HUES6 (cell line): ENCODE data around the gene HECA.

Experiments
- H3K27ac ChIP-seq: 2 replicates; pipeline ENCODE4 v1.7.0; 2013; ENCODE audit warnings: low read depth, mild to moderate bottlenecking, low read length, inconsistent platforms
- H3K27me3 ChIP-seq: 2 replicates; pipeline ENCODE4 v1.6.1; 2013; ENCODE audit warnings: low read length; ENCODE audit not compliant: control insufficient read depth, insufficient read depth
- H3K36me3 ChIP-seq: 2 replicates; pipeline ENCODE4 v1.6.1; 2013; ENCODE audit warnings: low read length; ENCODE audit not compliant: control insufficient read depth, insufficient read depth
- H3K4me1 ChIP-seq: 2 replicates; pipeline ENCODE4 v1.6.1; 2013; ENCODE audit warnings: low read length; ENCODE audit not compliant: control insufficient read depth, insufficient read depth
- H3K4me3 ChIP-seq: 2 replicates; pipeline ENCODE4 v1.5.1; 2013; ENCODE audit warnings: low read depth, low read length
- H3K9ac ChIP-seq: one replicate; pipeline ENCODE4 v1.6.1; 2013; ENCODE audit warnings: mild to moderate bottlenecking, low read length
- H3K9me3 ChIP-seq: 2 replicates; pipeline ENCODE4 v1.6.1; 2013; ENCODE audit warnings: low read depth, low read length; ENCODE audit not compliant: control insufficient read depth, insufficient read depth

HECA gene

GRCh38 chr6:139181236-139181635 is 46.4 kb downstream of the HECA start:
- Histone ChIP-seq H3K4me3 (no peak overlapping the region), H3K27me3 (no peaks in the 10 kb centered on the region), H3K4me1 (no peaks in the 10 kb centered on the region), H3K9me3 (no peaks in the 10 kb centered on the region), H3K27ac (no peak overlapping the region), H3K36me3 (peaks cover 5% of the 10 kb centered on the region; the same call in 1 of the 2 replicates), H3K9ac (no peak overlapping the region)

- Histone ChIP-seq H3K4me1 (no peaks in the 10 kb centered on the region), H3K9ac (no peak overlapping the region), H3K27me3 (no peaks in the 10 kb centered on the region), H3K27ac (no peak overlapping the region), H3K9me3 (no peaks in the 10 kb centered on the region), H3K4me3 (no peak overlapping the region), H3K36me3 (no peaks in the 10 kb centered on the region)
These were observed 49.2 kb downstream of the HECA start for GRCh38 chr6:139184047-139184446.

- Histone ChIP-seq H3K9me3 (no peaks in the 10 kb centered on the region), H3K36me3 (no peaks in the 10 kb centered on the region), H3K27ac (no peak overlapping the region), H3K27me3 (no peaks in the 10 kb centered on the region), H3K4me1 (no peaks in the 10 kb centered on the region), H3K4me3 (no peak overlapping the region), H3K9ac (no peak overlapping the region)
These were observed 49.6 kb downstream of the HECA start for GRCh38 chr6:139184459-139184858.

GRCh38 chr6:139186242-139186641 is 51.4 kb downstream of the HECA start:
- no peaks in the 10 kb centered on the region for H3K36me3 ChIP-seq
- no peak overlapping the region for H3K4me3 ChIP-seq
- H3K9me3 ChIP-seq, result no peaks in the 10 kb centered on the region
- no peak overlapping the region for H3K27ac ChIP-seq
- H3K9ac ChIP-seq, result no peak overlapping the region
- H3K4me1 ChIP-seq, result no peaks in the 10 kb centered on the region
- H3K27me3 ChIP-seq, result no peaks in the 10 kb centered on the region

GRCh38 chr6:139186692-139187091 is 51.8 kb downstream of the HECA start:
- H3K9me3 ChIP-seq, result no peaks in the 10 kb centered on the region
- no peaks in the 10 kb centered on the region for H3K4me1 ChIP-seq
- H3K9ac ChIP-seq, result no peak overlapping the region
- H3K36me3 ChIP-seq, result no peaks in the 10 kb centered on the region
- no peak overlapping the region for H3K4me3 ChIP-seq
- no peak overlapping the region for H3K27ac ChIP-seq
- no peaks in the 10 kb centered on the region for H3K27me3 ChIP-seq

- H3K9ac ChIP-seq, result no peak overlapping the region
These were observed 52.6 kb downstream of the HECA start for GRCh38 chr6:139187489-139187888.

GRCh38 chr6:139189665-139190064 is 54.8 kb downstream of the HECA start:
- Histone ChIP-seq H3K9ac (no peak overlapping the region), H3K27me3 (no peaks in the 10 kb centered on the region), H3K4me3 (no peak overlapping the region), H3K9me3 (no peaks in the 10 kb centered on the region), H3K4me1 (no peaks in the 10 kb centered on the region), H3K36me3 (no peaks in the 10 kb centered on the region), H3K27ac (no peak overlapping the region)

More at GRCh38 chr6:139187489-139187888, 52.6 kb downstream of the HECA start:
- no peaks in the 10 kb centered on the region for H3K9me3 ChIP-seq
- H3K36me3 ChIP-seq, result no peaks in the 10 kb centered on the region
- H3K27ac ChIP-seq, result no peak overlapping the region
- H3K4me3 ChIP-seq, result no peak overlapping the region
- H3K27me3 ChIP-seq, result no peaks in the 10 kb centered on the region
- no peaks in the 10 kb centered on the region for H3K4me1 ChIP-seq

GRCh38 chr6:139194740-139195139 is 59.9 kb downstream of the HECA start:
- no peaks in the 10 kb centered on the region for H3K27me3 ChIP-seq
- H3K9ac ChIP-seq, result no peak overlapping the region
- H3K27ac ChIP-seq, result no peak overlapping the region
- H3K9me3 ChIP-seq, result no peaks in the 10 kb centered on the region
- no peaks in the 10 kb centered on the region; the same call in 1 of the 2 replicates for H3K4me1 ChIP-seq
- H3K36me3 ChIP-seq, result no peaks in the 10 kb centered on the region
- no peak overlapping the region for H3K4me3 ChIP-seq

GRCh38 chr6:139198529-139199288 is 63.8 kb downstream of the HECA start:
- no peak overlapping the region for H3K4me3 ChIP-seq
- H3K9ac ChIP-seq, result no peak overlapping the region
- no peaks in the 10 kb centered on the region for H3K36me3 ChIP-seq
- no peaks in the 10 kb centered on the region for H3K9me3 ChIP-seq
- H3K27me3 ChIP-seq, result no peaks in the 10 kb centered on the region
- no peaks in the 10 kb centered on the region; the same call in 1 of the 2 replicates for H3K4me1 ChIP-seq
- no peak overlapping the region for H3K27ac ChIP-seq

GRCh38 chr6:139201378-139201777 is 66.5 kb downstream of the HECA start:
- Histone ChIP-seq H3K4me3 (no peak overlapping the region), H3K4me1 (no peaks in the 10 kb centered on the region; the same call in 1 of the 2 replicates), H3K27ac (no peak overlapping the region), H3K36me3 (no peaks in the 10 kb centered on the region), H3K9me3 (peaks cover 7% of the 10 kb centered on the region; the same call in 1 of the 2 replicates), H3K27me3 (no peaks in the 10 kb centered on the region), H3K9ac (no peak overlapping the region)

GRCh38 chr6:139204978-139205377 is 70.1 kb downstream of the HECA start:
- Histone ChIP-seq H3K4me3 (no peak overlapping the region), H3K9me3 (peaks cover 24% of the 10 kb centered on the region; the same call in 1 of the 2 replicates), H3K4me1 (no peaks in the 10 kb centered on the region), H3K27ac (no peak overlapping the region), H3K36me3 (no peaks in the 10 kb centered on the region), H3K27me3 (no peaks in the 10 kb centered on the region), H3K9ac (no peak overlapping the region)
